ENCODE data around the gene PPP4R4. TPM values are rescaled to one million over a fixed set of nuclear protein-coding genes. Genes with fewer than 3 reads are reported as not detected.
"Not testable (repeated sequence)": the region's sequence is repeated elsewhere in the genome, so short reads cannot be mapped to it uniquely, and the experiment has no call there.

The PPP4R4 gene
- total RNA-seq, 4 donors from 2014 or later: 0.08 to 1.7 (median 0.48) TPM

GRCh38 chr14:94153750-94154342 lies 20.3 kb upstream of the PPP4R4 start:
- TF ChIP-seq CTCF (IDR thresholded peaks at IDR 0.05): no peak
- no peak for TF ChIP-seq POLR2A (IDR thresholded peaks at IDR 0.05)
- Histone ChIP-seq H3K4me3 (no peak overlapping the region), H3K4me1 (no peaks in the 10 kb centered on the region), H3K9me3 (no peaks in the 10 kb centered on the region), H3K36me3 (no peaks in the 10 kb centered on the region), H3K27me3 (peaks cover 0 to 57% (median 0%) of the 10 kb centered on the region in 4 donors), H3K27ac (no peak overlapping the region)
- DNase-seq: no peak
- intact Hi-C loops (cut with DNase I): no loop called here
- WGBS, 2 donors: 76 to 81% methylated on average over 6 of the region's 6 CpGs

GRCh38 chr14:94156143-94156542 lies 18.0 kb upstream of the PPP4R4 start:
- H3K4me3 ChIP-seq; H3K36me3 ChIP-seq; H3K9me3 ChIP-seq; H3K4me1 ChIP-seq; H3K27ac ChIP-seq; DNase-seq; intact Hi-C loops (cut with DNase I): not testable (repeated sequence)
- peaks cover 0 to 57% (median 0%) of the 10 kb centered on the region in 4 donors for H3K27me3 ChIP-seq
- WGBS, 2 donors: 89 to 100% methylated on average over 1 of the region's 1 CpG

- TF ChIP-seq CTCF (IDR thresholded peaks at IDR 0.05) (no peak), POLR2A (IDR thresholded peaks at IDR 0.05) (no peak)
- peaks cover 0 to 5% (median 0%) of the 10 kb centered on the region in 3 donors for H3K4me1 ChIP-seq
- DNase-seq: no peak
- intact Hi-C loops (cut with DNase I): no loop called here
- no peak overlapping the region for H3K4me3 ChIP-seq
- H3K36me3 ChIP-seq: no peaks in the 10 kb centered on the region
- H3K27me3 ChIP-seq: peaks cover 0 to 47% (median 0%) of the 10 kb centered on the region in 4 donors
- H3K27ac ChIP-seq: no peak overlapping the region
- H3K9me3 ChIP-seq: no peaks in the 10 kb centered on the region
Observed at GRCh38 chr14:94157197-94157596, 16.9 kb upstream of the PPP4R4 start.

GRCh38 chr14:94158239-94158883 lies 15.8 kb upstream of the PPP4R4 start:
- no peak overlapping the region for H3K27ac ChIP-seq
- TF ChIP-seq CTCF (IDR thresholded peaks at IDR 0.05) (no peak), POLR2A (IDR thresholded peaks at IDR 0.05) (no peak)

GRCh38 chr14:94161058-94161457 lies 13.1 kb upstream of the PPP4R4 start:
- Histone ChIP-seq H3K27me3 (peaks cover 0 to 58% (median 0%) of the 10 kb centered on the region in 4 donors), H3K4me3 (no peak overlapping the region), H3K36me3 (no peaks in the 10 kb centered on the region), H3K4me1 (peaks cover 0 to 13% (median 0%) of the 10 kb centered on the region in 3 donors), H3K9me3 (no peaks in the 10 kb centered on the region), H3K27ac (no peak overlapping the region)
- intact Hi-C loops (cut with DNase I): no loop called here
- no peak for DNase-seq
- TF ChIP-seq POLR2A (IDR thresholded peaks at IDR 0.05): no peak
- no peak for TF ChIP-seq CTCF (IDR thresholded peaks at IDR 0.05)
- WGBS, 2 donors: 50 to 54% methylated on average over 2 of the region's 2 CpGs

More at GRCh38 chr14:94158239-94158883, 15.8 kb upstream of the PPP4R4 start:
- peaks cover 0 to 45% (median 0%) of the 10 kb centered on the region in 4 donors for H3K27me3 ChIP-seq
- intact Hi-C loops (cut with DNase I): no loop called here
- no peak for DNase-seq
- H3K9me3 ChIP-seq: no peaks in the 10 kb centered on the region
- H3K4me3 ChIP-seq: no peak overlapping the region
- 30 to 51% methylated on average over 10 of the region's 10 CpGs for WGBS, 2 donors
- peaks cover 0 to 7% (median 0%) of the 10 kb centered on the region in 3 donors for H3K4me1 ChIP-seq
- H3K36me3 ChIP-seq: no peaks in the 10 kb centered on the region
